ENCODE measurements around the gene ZFAND3. TPM values are rescaled to one million over a fixed set of nuclear protein-coding genes. Genes with fewer than 3 reads are reported as not detected.
"Not testable (repeated sequence)": the region's sequence is repeated elsewhere in the genome, so short reads cannot be mapped to it uniquely, and the experiment has no call there.

Gene ZFAND3
- total RNA-seq, 4 donors from 2014 or later = 37.3 to 70.1 (median 55.2) TPM

DNA sequence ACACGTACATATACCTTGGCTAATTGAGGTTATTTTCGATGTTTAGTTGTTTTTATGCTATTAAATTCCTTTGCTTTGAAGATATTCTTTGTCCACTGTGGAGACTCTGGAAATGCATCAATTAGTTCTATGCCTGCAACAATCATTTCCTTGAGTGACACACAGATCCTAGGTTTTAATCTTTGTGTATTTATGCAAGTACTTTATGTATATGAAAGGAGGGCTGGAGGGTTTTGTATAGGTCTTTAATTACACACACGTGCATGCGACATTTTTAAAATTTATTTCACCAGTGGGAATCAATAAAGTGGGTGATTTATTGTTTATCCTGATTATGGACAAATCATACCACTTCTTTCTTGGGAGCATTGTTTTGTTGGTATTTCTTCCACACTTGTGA lies 57.3 kb downstream of the ZFAND3 start:
- no peak for DNase-seq (ENCODE audit: extremely low spot score)
- Histone ChIP-seq H3K4me3 (no peak overlapping the region), H3K27ac (replicated peaks in 1 of 4) (no peak overlapping the region), H3K27me3 (no peaks in the 10 kb centered on the region), H3K4me1 (peaks cover 12 to 55% (median 39%) of the 10 kb centered on the region in 4 donors), H3K36me3 (no peaks in the 10 kb centered on the region), H3K9me3 (no peaks in the 10 kb centered on the region)
- WGBS = 95% methylated on average over 4 of the region's 4 CpGs
- TF ChIP-seq CTCF (IDR thresholded peaks at IDR 0.05) = no peak
- no peak for TF ChIP-seq POLR2AphosphoS5 (IDR thresholded peaks at IDR 0.05)
- TF ChIP-seq POLR2A (IDR thresholded peaks at IDR 0.05; ENCODE audit: low read depth) = no peak
- TF ChIP-seq EP300 (IDR thresholded peaks at IDR 0.05) = no peak
- intact Hi-C loops (cut with DNase I) = no loop called here

GRCh38 chr6:37877373-37878149 lies 58.0 kb downstream of the ZFAND3 start:
- intact Hi-C loops (cut with DNase I) = no loop called here
- peaks cover 19 to 62% (median 46%) of the 10 kb centered on the region in 4 donors for H3K4me1 ChIP-seq
- 74% methylated on average over 6 of the region's 6 CpGs for whole genome bisulfite sequencing

DNA sequence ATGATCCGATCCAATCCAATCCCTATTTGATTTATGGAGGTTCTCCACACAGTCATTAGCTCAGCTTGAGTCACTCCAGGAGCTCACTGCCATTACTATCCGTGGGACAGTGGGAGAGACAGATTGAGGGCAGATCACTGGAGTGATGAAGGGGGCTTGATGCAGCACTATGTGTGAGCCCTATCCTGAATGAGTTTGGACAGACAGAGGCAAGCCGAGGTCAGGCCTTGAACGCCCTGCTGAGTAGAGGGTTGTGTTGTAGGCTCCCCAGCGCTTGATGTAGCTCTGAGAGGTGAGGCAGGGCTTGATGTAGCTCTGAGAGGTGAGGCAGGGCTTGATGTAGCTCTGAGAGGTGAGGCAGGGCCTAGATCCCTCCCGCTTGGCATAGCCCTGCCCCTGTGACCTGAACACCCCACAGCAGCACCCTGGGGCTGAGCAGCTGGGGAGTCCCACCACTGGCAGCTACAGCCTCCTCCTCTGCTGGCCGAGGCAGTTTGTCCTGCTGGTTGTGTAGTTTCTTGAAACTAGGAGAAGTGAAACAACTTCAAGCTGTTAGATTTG lies 58.7 kb downstream of the ZFAND3 start:
- Histone ChIP-seq H3K9me3 (no peaks in the 10 kb centered on the region), H3K4me3 (no peak overlapping the region), H3K4me1 (peaks cover 24 to 68% (median 53%) of the 10 kb centered on the region in 4 donors), H3K36me3 (no peaks in the 10 kb centered on the region), H3K27ac (replicated peaks in 1 of 4) (no peak overlapping the region), H3K27me3 (no peaks in the 10 kb centered on the region)
- 82% methylated on average over 7 of the region's 7 CpGs for WGBS
- DNase-seq (ENCODE audit: extremely low spot score) = no peak
- TF ChIP-seq POLR2A (IDR thresholded peaks at IDR 0.05; ENCODE audit: low read depth) = no peak
- TF ChIP-seq CTCF (IDR thresholded peaks at IDR 0.05) = no peak
- no peak for TF ChIP-seq POLR2AphosphoS5 (IDR thresholded peaks at IDR 0.05)
- no peak for TF ChIP-seq EP300 (IDR thresholded peaks at IDR 0.05)
- intact Hi-C loops (cut with DNase I) = no loop called here

More at GRCh38 chr6:37877373-37878149, 58.0 kb downstream of the ZFAND3 start:
- Histone ChIP-seq H3K27ac (replicated peaks in 1 of 4) (no peak overlapping the region), H3K9me3 (no peaks in the 10 kb centered on the region), H3K4me3 (no peak overlapping the region), H3K27me3 (no peaks in the 10 kb centered on the region), H3K36me3 (no peaks in the 10 kb centered on the region)
- no peak for DNase-seq (ENCODE audit: extremely low spot score)
- TF ChIP-seq POLR2AphosphoS5 (IDR thresholded peaks at IDR 0.05) (no peak), POLR2A (IDR thresholded peaks at IDR 0.05; ENCODE audit: low read depth) (no peak), EP300 (IDR thresholded peaks at IDR 0.05) (no peak), CTCF (IDR thresholded peaks at IDR 0.05) (no peak)

- H3K9me3 ChIP-seq; H3K4me3 ChIP-seq; H3K27me3 ChIP-seq; DNase-seq (ENCODE audit: extremely low spot score); H3K36me3 ChIP-seq; H3K27ac ChIP-seq (replicated peaks in 1 of 4); intact Hi-C loops (cut with DNase I): not testable (repeated sequence)
- 83% methylated on average over 4 of the region's 5 CpGs for WGBS
- H3K4me1 ChIP-seq = peaks cover 27 to 81% (median 62%) of the 10 kb centered on the region in 4 donors
Measured at GRCh38 chr6:37880602-37881001, 61.1 kb downstream of the ZFAND3 start.

GRCh38 chr6:37882292-37882691 lies 62.8 kb downstream of the ZFAND3 start:
- WGBS = 97% methylated on average over 2 of the region's 2 CpGs
- intact Hi-C loops (cut with DNase I) = no loop called here
- TF ChIP-seq CTCF (IDR thresholded peaks at IDR 0.05) = no peak
- no peak for TF ChIP-seq POLR2AphosphoS5 (IDR thresholded peaks at IDR 0.05)
- no peak for TF ChIP-seq POLR2A (IDR thresholded peaks at IDR 0.05; ENCODE audit: low read depth)
- no peak for TF ChIP-seq EP300 (IDR thresholded peaks at IDR 0.05)
- no peak for DNase-seq (ENCODE audit: extremely low spot score)
- Histone ChIP-seq H3K27ac (replicated peaks in 1 of 4) (no peak overlapping the region), H3K27me3 (no peaks in the 10 kb centered on the region), H3K36me3 (no peaks in the 10 kb centered on the region), H3K4me1 (peaks cover 27 to 77% (median 55%) of the 10 kb centered on the region in 4 donors), H3K4me3 (no peak overlapping the region), H3K9me3 (no peaks in the 10 kb centered on the region)
